ENCODE results near the gene RTEL1. TPM values are rescaled to one million over a fixed set of nuclear protein-coding genes. Genes with fewer than 3 reads are reported as not detected.
"Not testable (repeated sequence)": the region's sequence is repeated elsewhere in the genome, so short reads cannot be mapped to it uniquely, and the experiment has no call there.

RTEL1 gene
- total RNA-seq, 2 experiments from 2014 or later = 49.8 to 54.3 TPM

GRCh38 chr20:63661108-63661507, 3.0 kb downstream of the RTEL1 start:
- no peak overlapping the region for H3K4me3 Mint-ChIP-seq
- no peak overlapping the region for H3K27ac Mint-ChIP-seq
- no peaks in the 10 kb centered on the region for H3K9me3 Mint-ChIP-seq (ENCODE audit: insufficient read depth)

GRCh38 chr20:63661959-63662812, 4.1 kb downstream of the RTEL1 start:
- CTCF ChIA-PET = interaction anchor here (0.8 to 1.4 kb wide), 2 partner anchors 20 to 125 kb away, joined by 3 to 4 read pairs; partner anchors contain the start of gene PTK6

More at GRCh38 chr20:63661108-63661507, 3.0 kb downstream of the RTEL1 start:
- ChIA-PET POLR2A (no interaction called here), CTCF (interaction anchor here (0.9 to 1.4 kb wide), 2 partner anchors 15 to 124 kb away, joined by 4 read pairs; partner anchors contain the start of gene PTK6)
- H3K27me3 Mint-ChIP-seq (ENCODE audit: low read depth) = no peaks in the 10 kb centered on the region
- peaks cover 15% of the 10 kb centered on the region for H3K36me3 Mint-ChIP-seq (ENCODE audit: low read depth)
- H3K4me1 Mint-ChIP-seq (ENCODE audit: low read depth) = peaks cover 28% of the 10 kb centered on the region
- DNase-seq (no peak), ATAC-seq (no peak)

GRCh38 chr20:63662813-63663189, 4.7 kb downstream of the RTEL1 start:
- peaks cover 19% of the 10 kb centered on the region for H3K4me1 Mint-ChIP-seq (ENCODE audit: low read depth)
- CTCF ChIA-PET = no interaction called here
- H3K27ac Mint-ChIP-seq = no peak overlapping the region
- POLR2A ChIA-PET = no interaction called here
- H3K27me3 Mint-ChIP-seq (ENCODE audit: low read depth) = no peaks in the 10 kb centered on the region
- H3K9me3 Mint-ChIP-seq (ENCODE audit: insufficient read depth) = no peaks in the 10 kb centered on the region
- ATAC-seq = no peak
- H3K36me3 Mint-ChIP-seq (ENCODE audit: low read depth) = peaks cover 21% of the 10 kb centered on the region
- DNase-seq = no peak
- no peak overlapping the region for H3K4me3 Mint-ChIP-seq

More at GRCh38 chr20:63661959-63662812, 4.1 kb downstream of the RTEL1 start:
- H3K4me3 Mint-ChIP-seq = no peak overlapping the region
- H3K9me3 Mint-ChIP-seq (ENCODE audit: insufficient read depth) = no peaks in the 10 kb centered on the region
- no peaks in the 10 kb centered on the region for H3K27me3 Mint-ChIP-seq (ENCODE audit: low read depth)
- POLR2A ChIA-PET = no interaction called here
- no peak overlapping the region for H3K27ac Mint-ChIP-seq
- H3K4me1 Mint-ChIP-seq (ENCODE audit: low read depth) = peaks cover 24% of the 10 kb centered on the region
- peaks cover 19% of the 10 kb centered on the region for H3K36me3 Mint-ChIP-seq (ENCODE audit: low read depth)
- DNase-seq = no peak
- ATAC-seq = no peak

GRCh38 chr20:63663332-63664066, 5.4 kb downstream of the RTEL1 start:
- DNase-seq (no peak), ATAC-seq (no peak)
- ChIA-PET POLR2A (no interaction called here), CTCF (no interaction called here)
- Mint-ChIP-seq H3K4me3 (no peak overlapping the region), H3K27me3 (ENCODE audit: low read depth) (no peaks in the 10 kb centered on the region), H3K4me1 (ENCODE audit: low read depth) (peaks cover 13% of the 10 kb centered on the region), H3K36me3 (ENCODE audit: low read depth) (peaks cover 23% of the 10 kb centered on the region), H3K9me3 (ENCODE audit: insufficient read depth) (no peaks in the 10 kb centered on the region), H3K27ac (no peak overlapping the region)

- H3K4me1 Mint-ChIP-seq (ENCODE audit: low read depth) = peaks cover 6% of the 10 kb centered on the region
- peaks cover 27% of the 10 kb centered on the region for H3K36me3 Mint-ChIP-seq (ENCODE audit: low read depth)
These were observed 6.2 kb downstream of the RTEL1 start for GRCh38 chr20:63664143-63664851.

GRCh38 chr20:63664861-63665594, 6.9 kb downstream of the RTEL1 start:
- no peaks in the 10 kb centered on the region for H3K9me3 Mint-ChIP-seq (ENCODE audit: insufficient read depth)
- POLR2A ChIA-PET = no interaction called here
- H3K36me3 Mint-ChIP-seq (ENCODE audit: low read depth) = peaks cover 29% of the 10 kb centered on the region
- H3K27ac Mint-ChIP-seq = no peak overlapping the region
- no peaks in the 10 kb centered on the region for H3K4me1 Mint-ChIP-seq (ENCODE audit: low read depth)
- no peak overlapping the region for H3K4me3 Mint-ChIP-seq
- DNase-seq (no peak), ATAC-seq (no peak)
- H3K27me3 Mint-ChIP-seq (ENCODE audit: low read depth) = no peaks in the 10 kb centered on the region
- CTCF ChIA-PET = no interaction called here

More at GRCh38 chr20:63664143-63664851, 6.2 kb downstream of the RTEL1 start:
- Mint-ChIP-seq H3K9me3 (ENCODE audit: insufficient read depth) (no peaks in the 10 kb centered on the region), H3K27me3 (ENCODE audit: low read depth) (no peaks in the 10 kb centered on the region), H3K4me3 (no peak overlapping the region), H3K27ac (no peak overlapping the region)
- no peak for DNase-seq
- ChIA-PET CTCF (no interaction called here), POLR2A (no interaction called here)
- no peak for ATAC-seq

- no peaks in the 10 kb centered on the region for H3K4me1 Mint-ChIP-seq (ENCODE audit: low read depth)
- ATAC-seq = no peak
- H3K4me3 Mint-ChIP-seq = no peak overlapping the region
- POLR2A ChIA-PET = no interaction called here
- peaks cover 28% of the 10 kb centered on the region for H3K36me3 Mint-ChIP-seq (ENCODE audit: low read depth)
- H3K9me3 Mint-ChIP-seq (ENCODE audit: insufficient read depth) = no peaks in the 10 kb centered on the region
- DNase-seq = no peak
- CTCF ChIA-PET = interaction anchor here (1.4 kb wide), 1 partner anchor 8 kb away, joined by 3 read pairs; the partner anchor contains the start of gene RTEL1
- H3K27me3 Mint-ChIP-seq (ENCODE audit: low read depth) = no peaks in the 10 kb centered on the region
- H3K27ac Mint-ChIP-seq = no peak overlapping the region
These were observed 7.6 kb downstream of the RTEL1 start for GRCh38 chr20:63665708-63666107.

GRCh38 chr20:63667858-63668257, 9.7 kb downstream of the RTEL1 start:
- no peak for DNase-seq
- no peaks in the 10 kb centered on the region for H3K9me3 Mint-ChIP-seq (ENCODE audit: insufficient read depth)
- POLR2A ChIA-PET = interaction anchor here (0.6 kb wide), 1 partner anchor 10 kb away, joined by 3 read pairs; no protein-coding TSS in a partner anchor
- H3K4me3 Mint-ChIP-seq = no peak overlapping the region
- H3K27me3 Mint-ChIP-seq (ENCODE audit: low read depth) = no peaks in the 10 kb centered on the region
- peaks cover 26% of the 10 kb centered on the region for H3K36me3 Mint-ChIP-seq (ENCODE audit: low read depth)
- CTCF ChIA-PET = no interaction called here
- no peak for ATAC-seq
- no peak overlapping the region for H3K27ac Mint-ChIP-seq
- H3K4me1 Mint-ChIP-seq (ENCODE audit: low read depth) = no peaks in the 10 kb centered on the region

- POLR2A ChIA-PET = interaction anchor here (0.6 kb wide), 1 partner anchor 11 kb away, joined by 3 read pairs; no protein-coding TSS in a partner anchor
- Mint-ChIP-seq H3K27ac (no peak overlapping the region), H3K36me3 (ENCODE audit: low read depth) (peaks cover 26% of the 10 kb centered on the region), H3K4me3 (no peak overlapping the region), H3K9me3 (ENCODE audit: insufficient read depth) (no peaks in the 10 kb centered on the region), H3K27me3 (ENCODE audit: low read depth) (no peaks in the 10 kb centered on the region), H3K4me1 (ENCODE audit: low read depth) (no peaks in the 10 kb centered on the region)
- ATAC-seq = no peak
- CTCF ChIA-PET = interaction anchor here (1.0 kb wide), 1 partner anchor 118 kb away, joined by 3 read pairs; no protein-coding TSS in a partner anchor
- no peak for DNase-seq
These were observed 10.2 kb downstream of the RTEL1 start for GRCh38 chr20:63668351-63668750.

- H3K9me3 Mint-ChIP-seq (ENCODE audit: insufficient read depth); ATAC-seq; POLR2A ChIA-PET; DNase-seq; H3K4me1 Mint-ChIP-seq (ENCODE audit: low read depth); H3K27me3 Mint-ChIP-seq (ENCODE audit: low read depth); H3K4me3 Mint-ChIP-seq; CTCF ChIA-PET; H3K27ac Mint-ChIP-seq: not testable (repeated sequence)
- peaks cover 32% of the 10 kb centered on the region for H3K36me3 Mint-ChIP-seq (ENCODE audit: low read depth)
These were observed 13.6 kb downstream of the RTEL1 start for GRCh38 chr20:63671695-63672094.

GRCh38 chr20:63672666-63673065, 14.6 kb downstream of the RTEL1 start:
- no peak overlapping the region for H3K27ac Mint-ChIP-seq
- H3K4me3 Mint-ChIP-seq = no peak overlapping the region
- no peak for DNase-seq
- H3K27me3 Mint-ChIP-seq (ENCODE audit: low read depth) = no peaks in the 10 kb centered on the region
- no peaks in the 10 kb centered on the region for H3K4me1 Mint-ChIP-seq (ENCODE audit: low read depth)
- peaks cover 34% of the 10 kb centered on the region for H3K36me3 Mint-ChIP-seq (ENCODE audit: low read depth)
- CTCF ChIA-PET = no interaction called here
- no peaks in the 10 kb centered on the region for H3K9me3 Mint-ChIP-seq (ENCODE audit: insufficient read depth)
- POLR2A ChIA-PET = no interaction called here
- no peak for ATAC-seq
